M059J (cell line): ENCODE results near the gene TMCO4. TPM values are rescaled to one million over a fixed set of nuclear protein-coding genes. Genes with fewer than 3 reads are reported as not detected.

Experiments
- DNase-seq: peaks from one replicate; pipeline ENCODE4 v3.0.0-alpha.2; 2012; ENCODE audit warnings: low read depth
- total RNA-seq: library from RNA; depleted of rRNA; stranded (reverse); fragments of >200 nt; shearing (Covaris generic); gene quantifications from 2 replicates; pipeline ENCODE4 v1.2.3, GENCODE V29; 2014

TMCO4 gene
- total RNA-seq, 1 experiment from 2014 or later: 39.8 TPM

DNA sequence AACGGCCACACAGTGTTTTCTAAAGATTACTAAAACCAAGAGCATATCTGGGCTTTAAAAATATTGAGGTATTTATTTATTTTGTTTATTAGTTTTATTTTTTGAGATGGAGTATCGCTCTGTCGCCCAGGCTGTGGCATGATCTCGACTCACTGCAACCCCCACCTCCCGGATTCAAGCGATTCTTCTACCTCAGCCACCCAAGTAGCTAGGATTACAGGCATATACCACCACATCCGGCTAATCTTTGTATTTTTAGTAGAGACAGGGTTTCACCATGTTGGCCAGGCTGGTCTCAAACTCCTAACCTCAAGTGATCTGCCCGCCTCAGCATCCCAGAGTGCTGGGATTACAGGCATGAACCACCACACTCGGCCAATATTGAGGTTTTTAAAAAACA lies 23.9 kb downstream of the TMCO4 start:
- DNase-seq: no peak

GRCh38 chr1:19775317-19775716 lies 24.4 kb downstream of the TMCO4 start:
- peak; percentile 62 for DNase-seq

DNA sequence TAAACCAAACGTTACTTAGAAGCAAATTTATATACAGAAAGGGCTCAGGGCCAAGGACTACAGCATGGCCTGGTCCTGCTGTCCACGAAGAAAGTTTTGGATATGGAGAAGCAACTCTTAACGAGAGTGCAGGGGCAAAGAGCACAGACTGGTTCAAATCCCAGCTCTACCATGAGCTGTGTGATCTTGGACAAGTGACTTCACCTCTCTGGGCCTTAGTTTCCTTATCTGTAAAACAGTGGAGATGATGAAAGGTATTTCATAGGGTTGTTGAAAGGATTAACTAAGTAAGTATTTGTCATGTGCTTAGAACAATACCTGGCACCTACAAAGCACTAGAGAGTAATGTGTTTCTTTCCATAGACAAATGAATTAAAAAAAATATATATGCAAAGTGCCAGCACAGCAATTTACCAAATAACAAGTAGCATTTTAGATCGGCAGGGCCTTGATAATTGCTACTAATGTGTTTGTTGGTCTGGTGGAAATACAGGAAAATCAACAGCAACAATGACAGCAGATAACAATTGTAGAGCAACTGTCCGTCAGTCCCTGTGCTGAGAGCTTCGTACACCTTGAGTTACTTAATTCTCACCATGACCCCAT lies 25.4 kb downstream of the TMCO4 start:
- no peak for DNase-seq

DNA sequence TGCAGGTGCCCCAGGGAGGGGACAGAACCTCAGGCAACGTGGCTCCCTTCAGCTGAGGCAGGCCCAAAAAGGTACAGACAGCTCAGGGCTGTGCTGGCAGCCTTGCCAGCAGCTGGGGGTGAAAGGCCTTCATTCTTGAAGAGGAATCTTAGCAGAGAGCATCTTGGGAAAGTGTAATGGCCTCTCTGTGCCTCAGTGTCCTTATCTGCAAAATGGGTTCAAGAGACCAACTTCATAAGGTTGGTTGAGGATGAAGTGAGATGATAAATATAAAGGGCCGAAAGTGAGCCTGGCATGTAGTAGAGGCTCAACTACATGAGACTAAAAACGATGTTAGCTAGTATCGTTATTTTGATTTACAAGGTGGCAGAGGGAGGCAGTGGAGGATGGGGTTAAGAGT lies 26.2 kb downstream of the TMCO4 start:
- no peak for DNase-seq

DNA sequence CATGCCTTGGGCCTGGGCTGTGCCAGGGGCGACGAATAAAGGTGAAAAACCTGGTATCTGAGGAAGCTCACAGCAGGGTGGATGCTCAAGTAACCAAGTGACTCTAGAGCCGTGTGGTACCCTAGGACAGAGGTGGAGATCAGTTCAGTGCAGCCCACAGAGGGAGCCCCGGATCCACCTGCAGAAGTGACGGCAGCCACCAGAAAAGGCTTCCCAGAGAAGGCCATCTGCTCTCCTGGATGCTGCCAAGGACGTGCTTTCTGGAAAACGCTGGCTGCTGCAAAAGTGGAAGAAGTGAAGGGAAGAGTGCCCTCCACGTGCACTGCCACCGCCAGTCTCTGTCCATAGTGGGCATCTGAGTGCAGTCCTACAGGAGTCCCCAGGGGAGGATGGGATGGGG lies 27.7 kb downstream of the TMCO4 start:
- DNase-seq: no peak

- DNase-seq: no peak
Measured at GRCh38 chr1:19771350-19771749, 28.4 kb downstream of the TMCO4 start.

DNA sequence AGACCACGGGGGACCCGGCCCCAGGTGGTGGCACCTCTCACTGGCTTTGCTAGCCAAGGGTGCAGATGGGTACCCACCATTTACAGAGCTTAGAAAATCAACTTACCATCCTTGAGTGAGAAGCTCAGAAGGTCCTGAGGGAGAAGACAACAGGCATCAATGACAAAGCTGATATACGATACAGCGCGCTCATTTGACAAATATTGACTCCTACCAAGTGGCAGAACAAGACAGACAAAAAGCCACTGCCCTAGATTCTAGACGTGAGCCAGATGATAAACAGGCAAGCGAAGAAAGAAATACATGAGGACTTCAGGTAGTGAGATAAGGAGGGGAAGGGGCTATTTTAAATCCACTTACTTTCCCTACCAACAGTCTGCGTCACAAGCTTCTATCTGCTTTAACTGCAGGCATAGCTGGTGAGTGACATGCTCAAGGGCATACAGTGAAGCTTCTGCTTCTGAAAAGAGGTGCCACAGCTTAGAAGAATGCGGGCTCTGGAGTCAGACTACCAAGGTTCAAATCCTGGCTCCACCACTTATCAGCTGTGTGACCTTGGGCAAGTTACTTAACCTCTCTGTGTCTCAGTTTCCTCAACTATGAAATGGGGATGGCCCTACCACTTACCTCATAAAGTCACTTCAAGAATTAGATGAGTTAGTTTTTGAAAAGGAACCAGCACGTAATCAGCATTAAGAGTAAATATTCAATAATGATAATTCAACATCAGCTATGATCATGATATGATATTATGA lies 29.1 kb downstream of the TMCO4 start:
- DNase-seq: no peak

GRCh38 chr1:19769211-19769932 lies 30.3 kb downstream of the TMCO4 start:
- DNase-seq: no peak

GRCh38 chr1:19768353-19769210 lies 31.1 kb downstream of the TMCO4 start:
- DNase-seq: no peak

GRCh38 chr1:19765623-19766022 lies 34.1 kb downstream of the TMCO4 start:
- peak; percentile 98 for DNase-seq

DNA sequence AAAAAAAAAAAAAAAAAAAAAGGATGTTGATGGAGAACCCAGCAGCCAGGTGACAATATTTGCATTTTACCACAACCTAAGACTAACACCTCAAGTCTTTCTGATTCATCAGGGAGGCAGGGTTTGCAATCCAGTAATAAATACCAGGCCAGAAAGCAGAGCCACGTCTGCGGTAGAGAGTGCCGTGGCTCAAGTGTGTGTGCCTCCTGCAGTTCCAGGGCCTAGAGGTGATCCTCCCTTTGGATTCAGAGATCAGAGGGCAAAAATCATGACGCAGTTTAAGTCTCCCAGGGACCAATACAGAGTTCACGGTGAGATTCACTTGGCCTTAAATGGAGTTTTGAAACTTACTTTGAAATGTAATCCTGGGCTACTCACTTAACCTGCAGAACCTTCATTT lies 34.9 kb downstream of the TMCO4 start:
- DNase-seq: peak; percentile 95

DNA sequence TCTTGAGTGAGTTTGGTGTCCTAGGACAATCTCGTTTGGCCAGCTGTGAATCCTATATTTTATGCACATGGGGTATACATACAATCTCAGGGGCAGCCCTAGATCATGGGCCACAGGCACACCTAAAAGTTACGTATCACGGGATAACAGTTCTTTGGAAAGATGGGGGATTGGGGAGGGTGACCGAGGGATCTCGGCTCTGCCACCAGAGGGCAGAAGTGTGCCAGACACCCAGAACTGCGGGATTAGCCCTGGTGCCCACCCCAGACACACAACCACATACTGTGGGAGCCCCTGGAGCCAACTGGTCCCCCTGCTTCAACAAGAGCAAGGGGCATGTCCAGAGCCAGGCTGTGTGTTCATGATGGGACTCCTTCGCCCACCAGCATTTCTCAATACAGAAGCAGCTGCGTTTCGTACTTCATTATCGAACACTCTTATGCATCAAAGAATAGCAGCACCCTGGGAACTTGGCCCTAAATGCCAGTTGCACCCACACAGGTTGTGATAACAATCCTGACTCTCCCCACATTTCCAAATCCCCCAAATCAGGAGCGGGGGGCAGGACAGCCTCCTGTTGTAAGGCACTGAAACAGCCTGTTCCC lies 37.4 kb downstream of the TMCO4 start:
- peak; percentile 32 for DNase-seq

DNA sequence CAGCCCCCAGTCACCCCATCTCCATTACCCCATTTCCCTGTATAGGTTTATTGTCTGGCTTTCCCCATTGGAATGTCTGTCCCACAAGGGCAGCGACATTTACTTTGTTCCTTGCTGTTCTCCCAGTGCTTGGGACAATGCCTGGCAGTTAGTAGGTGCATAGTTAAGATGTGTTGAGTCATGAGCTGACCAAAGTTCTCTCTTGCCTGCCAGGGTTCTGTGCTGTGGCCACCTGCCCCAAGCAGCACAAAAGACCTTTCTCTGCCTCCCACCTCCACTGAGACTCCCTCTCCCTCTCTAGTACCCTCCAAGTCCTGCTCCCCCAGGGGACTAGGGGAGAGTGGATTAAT lies 40.0 kb downstream of the TMCO4 start:
- peak; percentile 88 for DNase-seq

DNA sequence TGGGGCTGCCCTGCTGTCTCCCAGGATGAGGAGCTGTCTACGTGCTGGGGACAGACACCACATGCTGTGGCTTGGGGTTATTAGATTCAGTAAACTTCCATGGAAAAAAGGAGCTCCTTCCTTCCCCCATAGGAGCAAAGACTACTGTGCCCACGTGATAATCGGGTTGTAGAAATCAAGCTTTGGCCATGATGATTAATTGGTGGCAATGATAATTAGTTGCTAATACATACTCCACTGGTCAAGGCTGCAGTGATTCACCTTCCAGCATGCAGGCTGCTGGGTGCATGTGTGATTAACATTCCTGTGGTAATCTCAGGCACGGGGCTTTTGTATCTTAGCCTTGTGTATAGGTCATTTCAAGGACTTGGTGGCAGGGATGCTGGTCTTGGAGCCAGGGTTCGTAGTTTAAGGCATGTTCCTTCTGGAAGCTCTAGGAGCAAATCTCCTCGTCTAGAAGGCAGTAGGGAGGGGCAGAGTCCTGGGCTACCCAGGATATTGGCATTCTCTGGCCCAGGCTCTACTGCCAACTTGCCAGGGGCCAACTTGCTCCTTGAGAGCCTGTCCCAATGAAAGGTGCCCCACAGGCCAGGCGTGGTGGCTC lies 41.4 kb downstream of the TMCO4 start:
- DNase-seq: peak; percentile 99

- DNase-seq: peak; percentile 74
Measured at GRCh38 chr1:19757641-19758040, 42.1 kb downstream of the TMCO4 start.

DNA sequence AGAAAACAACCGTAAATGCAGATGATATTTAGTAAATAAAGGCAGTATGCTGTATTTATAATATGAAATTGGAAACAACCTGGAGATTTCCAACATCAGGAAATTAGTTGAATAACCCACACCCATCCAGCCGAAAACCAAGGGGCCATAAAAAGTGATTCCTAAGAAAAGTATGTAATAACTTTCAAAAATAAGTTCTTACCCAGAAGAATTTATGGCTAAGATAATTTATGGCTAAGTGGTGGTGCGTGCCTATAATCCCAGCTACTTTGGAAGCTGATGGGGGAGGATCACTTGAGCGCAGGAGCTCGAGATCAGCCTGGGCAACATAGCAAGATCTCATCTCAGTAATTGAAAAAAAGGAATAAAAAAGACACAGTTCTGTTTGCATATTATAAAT lies 43.2 kb downstream of the TMCO4 start:
- DNase-seq: peak; percentile 76

- DNase-seq: peak; percentile 73
Measured at GRCh38 chr1:19754482-19754881, 45.2 kb downstream of the TMCO4 start.

- peak; percentile 40 for DNase-seq
Measured at GRCh38 chr1:19752083-19752696, 47.5 kb downstream of the TMCO4 start.

GRCh38 chr1:19750882-19751276 lies 48.8 kb downstream of the TMCO4 start:
- DNase-seq: no peak

DNA sequence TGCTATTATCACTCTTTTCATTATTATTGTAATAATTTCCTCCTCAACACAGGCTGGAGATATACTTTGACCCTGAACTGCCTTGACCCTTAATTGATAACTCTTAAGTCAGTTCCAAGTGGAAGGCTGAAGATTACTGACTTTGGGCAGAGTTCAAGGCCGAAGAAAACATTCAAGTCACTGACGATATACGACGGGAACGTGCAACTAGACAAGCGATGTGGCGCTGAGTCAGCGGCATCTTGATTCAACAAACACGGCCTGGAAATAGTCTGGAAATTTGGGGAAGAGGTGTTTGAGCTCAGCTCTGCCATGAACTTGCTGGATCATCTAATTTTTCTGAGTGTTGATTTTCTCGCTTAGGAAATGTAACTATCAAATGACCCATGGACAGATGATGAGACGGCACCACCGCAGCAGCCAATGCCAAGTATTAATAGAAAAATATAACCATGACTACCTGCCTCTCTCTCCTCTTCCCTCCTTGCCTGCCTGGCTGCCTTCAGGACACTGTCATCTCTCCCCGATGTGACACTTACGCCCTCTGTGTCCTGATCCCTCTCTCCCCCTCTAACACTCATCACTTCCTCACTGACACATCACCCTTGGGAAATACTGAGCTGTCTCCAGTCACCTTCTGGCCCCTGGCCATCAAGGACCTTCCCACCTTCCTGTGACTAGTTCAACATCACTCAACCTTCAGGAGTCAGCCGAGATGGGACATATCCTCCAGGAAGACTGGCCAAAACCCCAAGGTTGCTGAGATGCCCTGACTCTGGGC lies 49.4 kb downstream of the TMCO4 start:
- DNase-seq: peak; percentile 88
